ENCODE measurements around the gene SLC13A3.

The SLC13A3 gene

GRCh38 chr20:46646659-46647380 lies 4.4 kb downstream of the SLC13A3 start:
- no peak for DNase-seq (ENCODE audit: low read depth)
- H3K4me3 ChIP-seq (ENCODE audit: low read depth, low read length), result no peak overlapping the region
- TF ChIP-seq CTCF (IDR thresholded peaks at IDR 0.05; ENCODE audit: insufficient read depth, low read depth, low read length, missing control alignments), result no peak

- no peak for DNase-seq (ENCODE audit: low read depth)
- TF ChIP-seq CTCF (IDR thresholded peaks at IDR 0.05; ENCODE audit: insufficient read depth, low read depth, low read length, missing control alignments), result no peak
- no peak overlapping the region for H3K4me3 ChIP-seq (ENCODE audit: low read depth, low read length)
Observed at GRCh38 chr20:46646122-46646521, 5.1 kb downstream of the SLC13A3 start.

- no peak overlapping the region for H3K4me3 ChIP-seq (ENCODE audit: low read depth, low read length)
- no peak for TF ChIP-seq CTCF (IDR thresholded peaks at IDR 0.05; ENCODE audit: insufficient read depth, low read depth, low read length, missing control alignments)
- DNase-seq (ENCODE audit: low read depth), result no peak
Observed at GRCh38 chr20:46644733-46645132, 6.5 kb downstream of the SLC13A3 start.

GRCh38 chr20:46644160-46644559 lies 7.1 kb downstream of the SLC13A3 start:
- H3K4me3 ChIP-seq (ENCODE audit: low read depth, low read length), result no peak overlapping the region
- no peak for DNase-seq (ENCODE audit: low read depth)
- TF ChIP-seq CTCF (IDR thresholded peaks at IDR 0.05; ENCODE audit: insufficient read depth, low read depth, low read length, missing control alignments), result no peak

GRCh38 chr20:46642969-46643343 lies 8.3 kb downstream of the SLC13A3 start:
- no peak overlapping the region for H3K4me3 ChIP-seq (ENCODE audit: low read depth, low read length)
- TF ChIP-seq CTCF (IDR thresholded peaks at IDR 0.05; ENCODE audit: insufficient read depth, low read depth, low read length, missing control alignments), result no peak
- DNase-seq (ENCODE audit: low read depth), result no peak

- TF ChIP-seq CTCF (IDR thresholded peaks at IDR 0.05; ENCODE audit: insufficient read depth, low read depth, low read length, missing control alignments), result no peak
- H3K4me3 ChIP-seq (ENCODE audit: low read depth, low read length), result no peak overlapping the region
- DNase-seq (ENCODE audit: low read depth), result no peak
Observed at GRCh38 chr20:46642265-46642968, 8.8 kb downstream of the SLC13A3 start.

All from GM12865 (cell line).